Liver (tissue), 9 donors: ENCODE measurements around the gene CDCP1. TPM values are rescaled to one million over a fixed set of nuclear protein-coding genes. Genes with fewer than 3 reads are reported as not detected.

Source experiments
- DNase-seq: peaks from one replicate; pipeline ENCODE4 v3.0.0-alpha.2; 2017; ENCODE audit warnings: low spot score
- H3K27ac ChIP-seq, 2 donors: one replicate each; pipeline ENCODE4 v1.7.0; 2013; ENCODE audit warnings: inconsistent platforms in 2 of 2, low read length in 2 of 2, control low read depth in 1 of 2, low read depth in 1 of 2, mild to moderate bottlenecking in 1 of 2
- H3K27me3 ChIP-seq, 4 donors: one replicate each; pipeline versions ENCODE4 v1.6.1 to v1.7.0; 2013; ENCODE audit warnings: low read length in 3 of 4, inconsistent platforms in 1 of 4, mild to moderate bottlenecking in 1 of 4, moderate library complexity in 1 of 4; ENCODE audit not compliant: control insufficient read depth in 4 of 4, insufficient read depth in 4 of 4
- H3K36me3 ChIP-seq, 4 donors: one replicate each; pipeline versions ENCODE4 v1.6.1 to v1.7.0; 2013; ENCODE audit warnings: low read length in 3 of 4, mild to moderate bottlenecking in 3 of 4, low read depth in 1 of 4, moderate library complexity in 1 of 4; ENCODE audit not compliant: control insufficient read depth in 4 of 4, insufficient read depth in 3 of 4
- H3K4me1 ChIP-seq, 4 donors: one replicate each; pipeline versions ENCODE4 v1.6.1 to v1.7.0; 2013; ENCODE audit warnings: low read length in 3 of 4, mild to moderate bottlenecking in 3 of 4, moderate library complexity in 1 of 4; ENCODE audit not compliant: control insufficient read depth in 4 of 4, insufficient read depth in 4 of 4
- H3K4me3 ChIP-seq, 3 donors: one replicate each; pipeline versions ENCODE4 v1.6.1 to v1.7.0; 2013; ENCODE audit warnings: low read length in 3 of 3, control low read depth in 1 of 3, low read depth in 1 of 3, mild to moderate bottlenecking in 1 of 3
- H3K9ac ChIP-seq, 2 donors: one replicate each; pipeline ENCODE4 v1.7.0; 2013; ENCODE audit warnings: low read length in 2 of 2, mild to moderate bottlenecking in 2 of 2, moderate library complexity in 2 of 2, control low read depth in 1 of 2, low read depth in 1 of 2
- H3K9me3 ChIP-seq, 4 donors: one replicate each; pipeline versions ENCODE4 v1.6.1 to v1.7.0; 2013; ENCODE audit warnings: low read length in 3 of 4; ENCODE audit not compliant: control insufficient read depth in 4 of 4
- CTCF ChIP-seq: fragments of 150-350 bp; IDR thresholded peaks from 2 replicates; pipeline ENCODE4 v1.5.1; 2017; ENCODE audit warnings: improper control_type of control experiment, low read depth, low read length; ENCODE audit not compliant: missing input control
- EGR1 ChIP-seq, 2 donors: IDR thresholded peaks; 2 replicates each; pipeline ENCODE4 v1.6.1; 2016 to 2018; ENCODE audit warnings: antibody characterized with exemption in 2 of 2, low read depth in 2 of 2
- FOXA1 ChIP-seq: IDR thresholded peaks from 2 replicates; pipeline ENCODE4 v1.6.1; 2016; ENCODE audit warnings: antibody characterized with exemption
- FOXA2 ChIP-seq: IDR thresholded peaks from 2 replicates; pipeline ENCODE4 v1.6.1; 2016; ENCODE audit warnings: antibody characterized with exemption
- GABPA ChIP-seq, 2 donors: IDR thresholded peaks in 1 of 2; conservative IDR thresholded peaks in 1 of 2; 2 replicates each; pipeline ENCODE4 v1.6.1; 2016; ENCODE audit warnings: antibody characterized with exemption in 2 of 2, mild to moderate bottlenecking in 1 of 2, moderate library complexity in 1 of 2
- HNF4A ChIP-seq, 2 donors: conservative IDR thresholded peaks; 2 replicates each; pipeline ENCODE4 v1.6.1; 2016; ENCODE audit warnings: antibody characterized with exemption in 2 of 2, mild to moderate bottlenecking in 2 of 2
- HNF4G ChIP-seq: IDR thresholded peaks from 2 replicates; pipeline ENCODE4 v1.6.1; 2016; ENCODE audit warnings: antibody characterized with exemption
- JUND ChIP-seq, 2 donors: IDR thresholded peaks; 2 replicates each; pipeline ENCODE4 v1.6.1; 2016; ENCODE audit warnings: antibody characterized with exemption in 2 of 2
- NR2F2 ChIP-seq: IDR thresholded peaks from 2 replicates; pipeline ENCODE4 v1.6.1; 2016; ENCODE audit warnings: antibody characterized with exemption
- RAD21 ChIP-seq, 2 donors: IDR thresholded peaks; 2 replicates each; pipeline ENCODE4 v1.6.1; 2016; ENCODE audit warnings: antibody characterized with exemption in 2 of 2, mild to moderate bottlenecking in 2 of 2
- RXRA ChIP-seq, 2 donors: IDR thresholded peaks; 2 replicates each; pipeline ENCODE4 v1.6.1; 2017 to 2018; ENCODE audit warnings: antibody characterized with exemption in 2 of 2, mild to moderate bottlenecking in 1 of 2
- SP1 ChIP-seq: IDR thresholded peaks from 2 replicates; pipeline ENCODE4 v1.6.1; 2018; ENCODE audit warnings: antibody characterized with exemption, mild to moderate bottlenecking
- TAF1 ChIP-seq: conservative IDR thresholded peaks from 2 replicates; pipeline ENCODE4 v1.6.1; 2016; ENCODE audit warnings: antibody characterized with exemption, mild to moderate bottlenecking
- YY1 ChIP-seq: IDR thresholded peaks from 2 replicates; pipeline ENCODE4 v1.6.1; 2016; ENCODE audit warnings: antibody characterized with exemption, mild to moderate bottlenecking
- ZBTB33 ChIP-seq: IDR thresholded peaks from 2 replicates; pipeline ENCODE4 v1.6.1; 2016; ENCODE audit warnings: antibody characterized with exemption
- WGBS: extraction: QIAGEN DNeasy Blood & Tissue Kit; methylation state at CpG from one replicate; pipeline ENCODE4 v1.1.7; 2013; 5-methylcytosine and 5-hydroxymethylcytosine counted together
- polyA plus RNA-seq, 2 donors: library from polyadenylated mRNA; stranded (reverse) in 1 of 2; unstranded in 1 of 2; fragments of 200-250 nt in 1 of 2; fragments of >200 nt in 1 of 2; fragmentation: Nextera tagmentation in 1 of 2; extraction: Ambion mirVana in 1 of 2; gene quantifications; one replicate each; pipeline versions ENCODE4 v1.2.1 to v1.2.3, GENCODE V29; 2013 to 2015
- total RNA-seq, 2 donors: library from RNA; depleted of rRNA; stranded (reverse); fragments of >200 nt; gene quantifications; one replicate each; pipeline ENCODE4 v1.2.3, GENCODE V29; 2014
- TF ChIP-seq, protein P1 (sequence below): IDR thresholded peaks from 2 replicates; pipeline ENCODE4 v1.6.1; 2016; ENCODE audit warnings: antibody characterized with exemption
- TF ChIP-seq, protein P2 (sequence below): IDR thresholded peaks from 2 replicates; pipeline ENCODE4 v1.6.1; 2016; ENCODE audit warnings: antibody characterized with exemption, mild to moderate bottlenecking
- TF ChIP-seq, protein P3 (sequence below): IDR thresholded peaks from 2 replicates; pipeline ENCODE4 v1.6.1; 2016; ENCODE audit warnings: antibody characterized with exemption
- donor health status: healthy.
- donor health status: healthy.
- donor health status: healthy.
- donor health status: healthy.
- donor health status: healthy.

The CDCP1 gene
- total and polyA plus RNA-seq, 4 donors = 0.22 to 0.67 (median 0.45) TPM

- Histone ChIP-seq H3K9ac (no peak overlapping the region), H3K27me3 (no peaks in the 10 kb centered on the region), H3K27ac (no peak overlapping the region), H3K4me1 (no peaks in the 10 kb centered on the region), H3K9me3 (no peaks in the 10 kb centered on the region), H3K36me3 (no peaks in the 10 kb centered on the region), H3K4me3 (no peak overlapping the region)
- no peak for TF ChIP-seq FOXA2
- TF ChIP-seq HNF4A (conservative IDR thresholded peaks at IDR 0.05) = no peak
- TF ChIP-seq RXRA (IDR thresholded peaks at IDR 0.05) = no peak
- no peak for TF ChIP-seq NR2F2
- TF ChIP-seq RAD21 (IDR thresholded peaks at IDR 0.05) = no peak
- TF ChIP-seq, protein P1, sequence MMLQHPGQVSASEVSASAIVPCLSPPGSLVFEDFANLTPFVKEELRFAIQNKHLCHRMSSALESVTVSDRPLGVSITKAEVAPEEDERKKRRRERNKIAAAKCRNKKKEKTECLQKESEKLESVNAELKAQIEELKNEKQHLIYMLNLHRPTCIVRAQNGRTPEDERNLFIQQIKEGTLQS = no peak
- TF ChIP-seq, protein P2, sequence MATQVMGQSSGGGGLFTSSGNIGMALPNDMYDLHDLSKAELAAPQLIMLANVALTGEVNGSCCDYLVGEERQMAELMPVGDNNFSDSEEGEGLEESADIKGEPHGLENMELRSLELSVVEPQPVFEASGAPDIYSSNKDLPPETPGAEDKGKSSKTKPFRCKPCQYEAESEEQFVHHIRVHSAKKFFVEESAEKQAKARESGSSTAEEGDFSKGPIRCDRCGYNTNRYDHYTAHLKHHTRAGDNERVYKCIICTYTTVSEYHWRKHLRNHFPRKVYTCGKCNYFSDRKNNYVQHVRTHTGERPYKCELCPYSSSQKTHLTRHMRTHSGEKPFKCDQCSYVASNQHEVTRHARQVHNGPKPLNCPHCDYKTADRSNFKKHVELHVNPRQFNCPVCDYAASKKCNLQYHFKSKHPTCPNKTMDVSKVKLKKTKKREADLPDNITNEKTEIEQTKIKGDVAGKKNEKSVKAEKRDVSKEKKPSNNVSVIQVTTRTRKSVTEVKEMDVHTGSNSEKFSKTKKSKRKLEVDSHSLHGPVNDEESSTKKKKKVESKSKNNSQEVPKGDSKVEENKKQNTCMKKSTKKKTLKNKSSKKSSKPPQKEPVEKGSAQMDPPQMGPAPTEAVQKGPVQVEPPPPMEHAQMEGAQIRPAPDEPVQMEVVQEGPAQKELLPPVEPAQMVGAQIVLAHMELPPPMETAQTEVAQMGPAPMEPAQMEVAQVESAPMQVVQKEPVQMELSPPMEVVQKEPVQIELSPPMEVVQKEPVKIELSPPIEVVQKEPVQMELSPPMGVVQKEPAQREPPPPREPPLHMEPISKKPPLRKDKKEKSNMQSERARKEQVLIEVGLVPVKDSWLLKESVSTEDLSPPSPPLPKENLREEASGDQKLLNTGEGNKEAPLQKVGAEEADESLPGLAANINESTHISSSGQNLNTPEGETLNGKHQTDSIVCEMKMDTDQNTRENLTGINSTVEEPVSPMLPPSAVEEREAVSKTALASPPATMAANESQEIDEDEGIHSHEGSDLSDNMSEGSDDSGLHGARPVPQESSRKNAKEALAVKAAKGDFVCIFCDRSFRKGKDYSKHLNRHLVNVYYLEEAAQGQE = no peak
- no peak for TF ChIP-seq TAF1
- TF ChIP-seq CTCF = no peak
- TF ChIP-seq ZBTB33 = no peak
- no peak for TF ChIP-seq EGR1 (IDR thresholded peaks at IDR 0.05; ENCODE audit: low read depth in 2 of 2)
- no peak for TF ChIP-seq YY1
- TF ChIP-seq GABPA (IDR thresholded peaks at IDR 0.05 in 1 of 2, conservative IDR thresholded peaks at IDR 0.05 in 1 of 2) = no peak
- TF ChIP-seq FOXA1 = no peak
- TF ChIP-seq JUND (IDR thresholded peaks at IDR 0.05) = no peak
- TF ChIP-seq HNF4G = no peak
- no peak for TF ChIP-seq SP1
- TF ChIP-seq, protein P3, sequence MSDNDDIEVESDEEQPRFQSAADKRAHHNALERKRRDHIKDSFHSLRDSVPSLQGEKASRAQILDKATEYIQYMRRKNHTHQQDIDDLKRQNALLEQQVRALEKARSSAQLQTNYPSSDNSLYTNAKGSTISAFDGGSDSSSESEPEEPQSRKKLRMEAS = no peak
- WGBS = 94% methylated on average over 6 of the region's 6 CpGs
- DNase-seq = no peak
These were observed 94.5 kb downstream of the CDCP1 start for GRCh38 chr3:45051685-45052084.
